NB4 (cell line): ENCODE data around the gene ABT1.

Experiments
- DNase-seq: peaks from one replicate; pipeline ENCODE4 v3.0.0; 2010; ENCODE audit warnings: low read depth
- H3K4me3 ChIP-seq: one replicate; pipeline ENCODE4 v1.5.1; 2011; ENCODE audit warnings: mild to moderate bottlenecking, low read depth, low read length, moderate library complexity
- CTCF ChIP-seq: IDR thresholded peaks from one replicate; pipeline ENCODE4 v1.5.1; 2012; ENCODE audit warnings: low read depth, low read length
- MAX ChIP-seq: IDR thresholded peaks from 2 replicates; pipeline ENCODE4 v1.6.1; 2011; ENCODE audit warnings: low read depth, low read length
- MYC ChIP-seq: IDR thresholded peaks from 2 replicates; pipeline ENCODE4 v1.6.1; 2011; ENCODE audit warnings: low read depth, low read length
- POLR2A ChIP-seq: IDR thresholded peaks from 2 replicates; pipeline ENCODE4 v1.6.1; 2011; ENCODE audit warnings: mild to moderate bottlenecking; ENCODE audit not compliant: insufficient read length; ENCODE audit errors: extremely low read depth

Gene ABT1

GRCh38 chr6:26571592-26572296 is 25.0 kb upstream of the ABT1 start:
- no peak for TF ChIP-seq MYC
- no peak for TF ChIP-seq POLR2A
- TF ChIP-seq CTCF: no peak
- H3K4me3 ChIP-seq: peak overlapping the region; percentile 84
- DNase-seq: peak; percentile 91

GRCh38 chr6:26575494-26575939 is 21.2 kb upstream of the ABT1 start:
- no peak overlapping the region for H3K4me3 ChIP-seq
- DNase-seq: no peak
- TF ChIP-seq POLR2A (no peak), MYC (no peak), MAX (no peak), CTCF (no peak)

- peak overlapping the region; percentile 50 for H3K4me3 ChIP-seq
- TF ChIP-seq MYC: no peak
- no peak for TF ChIP-seq POLR2A
- TF ChIP-seq MAX: no peak
- TF ChIP-seq CTCF: no peak
- peak; percentile 57 for DNase-seq
Measured at GRCh38 chr6:26576407-26576843, 20.3 kb upstream of the ABT1 start.

- peak; percentile 73 for DNase-seq
- TF ChIP-seq POLR2A: no peak
- H3K4me3 ChIP-seq: peak overlapping the region; percentile 50
Measured at GRCh38 chr6:26576929-26577719, 19.6 kb upstream of the ABT1 start.

GRCh38 chr6:26577720-26578072 is 19.1 kb upstream of the ABT1 start:
- TF ChIP-seq MAX (no peak), MYC (no peak), POLR2A (no peak), CTCF (no peak)
- peak overlapping the region; percentile 50 for H3K4me3 ChIP-seq
- no peak for DNase-seq

GRCh38 chr6:26578279-26578678 is 18.5 kb upstream of the ABT1 start:
- no peak for TF ChIP-seq CTCF
- no peak for TF ChIP-seq POLR2A
- no peak for TF ChIP-seq MYC
- no peak for TF ChIP-seq MAX
- H3K4me3 ChIP-seq: no peak overlapping the region
- no peak for DNase-seq
